ENCODE results near the gene LRTM1.

The LRTM1 gene

DNA sequence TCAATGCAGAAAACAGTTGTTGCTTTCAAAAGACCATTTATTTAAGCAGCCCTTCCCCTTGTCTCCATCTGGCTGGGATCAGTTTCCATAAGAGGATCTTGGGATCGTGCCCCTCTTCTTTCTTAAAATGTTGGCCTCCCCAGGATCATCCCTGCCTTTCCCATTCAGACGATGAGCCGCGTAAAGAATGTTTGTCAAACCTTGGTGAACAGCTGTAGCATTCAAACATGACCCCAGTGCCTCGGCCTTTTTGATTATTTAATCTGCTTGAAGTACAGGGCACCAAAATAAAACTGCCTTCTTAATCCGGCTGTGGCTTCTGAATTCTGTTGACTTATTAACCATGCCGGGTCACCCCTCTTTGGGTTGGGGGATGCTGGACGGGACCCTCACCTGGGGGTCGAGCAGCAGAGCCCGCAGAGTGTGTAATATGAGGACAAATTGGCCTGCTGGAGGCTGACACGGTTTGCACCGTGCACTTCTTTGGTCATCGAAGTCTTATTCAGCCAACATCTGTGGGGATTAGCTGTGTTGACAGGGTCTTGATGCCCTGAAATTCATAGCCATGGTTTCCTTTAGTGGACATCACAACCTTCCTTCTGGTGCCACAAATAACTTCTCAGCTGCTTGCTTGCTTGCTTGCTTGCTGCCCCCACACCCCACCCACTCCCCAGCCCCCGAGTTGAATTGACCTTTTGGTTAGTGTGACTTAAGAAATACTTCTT, at the start of gene LRTM1:
Gene LRTM1, minus strand, starts transcription at position 14 of the 725 bp plus-strand sequence. CDS start 148 bp downstream, outside the sequence.
- DNase-seq (ENCODE audit: low read depth), result no peak

DNA sequence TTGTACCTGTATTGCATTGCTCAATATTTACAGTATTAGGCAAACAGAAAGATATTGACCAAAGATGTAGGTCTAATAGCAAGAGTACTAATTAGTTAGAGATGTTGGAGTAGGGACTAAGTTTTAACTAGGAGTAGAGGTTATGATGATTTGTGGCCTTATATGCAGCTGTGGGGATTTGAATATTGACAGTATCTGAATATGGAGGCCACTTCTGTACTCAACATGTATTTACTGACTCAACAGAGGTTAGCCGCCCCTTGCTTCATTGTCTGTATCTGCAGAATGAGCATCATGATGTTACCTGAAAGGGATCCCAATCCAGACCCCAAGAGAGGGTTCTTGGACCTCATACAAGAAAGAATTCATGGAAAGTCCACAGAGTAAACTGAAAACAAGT, 49.6 kb upstream of the LRTM1 start:
- DNase-seq (ENCODE audit: low read depth), result no peak

DNA sequence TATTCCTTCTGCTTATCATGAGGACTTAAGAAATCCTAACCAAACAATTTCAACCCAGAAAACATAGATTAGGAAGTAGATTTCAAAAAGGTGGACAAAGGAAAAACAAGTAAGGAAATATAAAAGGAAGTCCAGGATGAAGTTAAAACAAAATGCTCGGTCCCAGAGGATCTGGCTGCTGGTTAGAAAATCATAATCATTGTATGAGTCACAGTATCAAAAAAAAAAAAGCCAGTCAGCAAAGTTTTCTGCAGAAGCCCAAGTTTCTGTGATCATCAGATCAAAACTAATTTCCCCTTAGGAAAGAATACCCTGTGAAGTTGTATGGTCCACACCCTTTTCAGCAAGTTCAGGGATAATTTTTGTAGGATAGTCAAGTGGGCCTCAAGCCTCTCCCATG, 43.0 kb upstream of the LRTM1 start:
- DNase-seq (ENCODE audit: low read depth), result no peak

GRCh38 chr3:54969652-54970051, 41.8 kb upstream of the LRTM1 start:
- DNase-seq (ENCODE audit: low read depth), result no peak

GRCh38 chr3:54968546-54969172, 40.8 kb upstream of the LRTM1 start:
- DNase-seq (ENCODE audit: low read depth), result no peak

- no peak for DNase-seq (ENCODE audit: low read depth)
These were observed 39.9 kb upstream of the LRTM1 start for GRCh38 chr3:54967731-54968161.

GRCh38 chr3:54966979-54967378, 39.1 kb upstream of the LRTM1 start:
- no peak for DNase-seq (ENCODE audit: low read depth)

DNA sequence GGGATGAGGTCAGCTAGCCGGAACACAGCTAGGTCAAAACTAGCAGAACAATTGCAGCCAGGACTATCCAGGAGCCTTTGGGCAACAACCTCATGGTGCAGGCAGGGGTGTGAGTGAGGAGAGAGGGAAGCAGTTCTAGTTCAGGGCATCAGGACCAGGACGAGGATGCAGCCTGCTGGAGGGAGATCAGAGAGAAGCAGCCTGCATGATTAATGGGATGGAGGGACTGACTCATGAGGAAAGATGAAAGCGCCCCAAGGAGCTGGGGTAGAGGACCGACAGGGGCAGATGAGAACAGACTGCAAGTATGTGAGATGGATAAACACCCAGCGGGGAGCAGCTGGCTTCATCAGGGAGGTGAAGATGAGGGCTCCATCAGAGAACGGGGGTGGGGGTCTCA, 37.9 kb upstream of the LRTM1 start:
- no peak for DNase-seq (ENCODE audit: low read depth)

- DNase-seq (ENCODE audit: low read depth), result no peak
These were observed 36.2 kb upstream of the LRTM1 start for GRCh38 chr3:54964081-54964480.

GRCh38 chr3:54963641-54964040, 35.8 kb upstream of the LRTM1 start:
- DNase-seq (ENCODE audit: low read depth), result no peak

- no peak for DNase-seq (ENCODE audit: low read depth)
These were observed 34.3 kb upstream of the LRTM1 start for GRCh38 chr3:54962200-54962599.

DNA sequence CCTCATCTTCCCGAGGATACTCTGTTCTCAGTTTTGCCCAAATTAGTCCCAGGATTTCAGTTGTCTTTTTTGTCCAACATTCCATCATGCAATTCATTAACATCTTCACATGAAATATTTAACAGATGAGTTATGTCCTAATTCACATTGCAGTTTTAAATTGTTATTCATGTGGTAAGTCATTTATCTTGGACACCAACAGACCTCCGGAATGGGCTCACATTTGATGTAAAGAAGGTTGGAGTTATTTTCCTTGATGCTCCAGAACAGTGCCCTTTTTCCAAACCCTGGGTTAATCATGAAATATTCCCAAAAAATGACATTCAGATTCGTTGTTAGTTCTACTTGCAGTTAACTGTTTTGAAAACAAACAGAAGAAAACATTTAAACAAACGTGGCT, 32.8 kb upstream of the LRTM1 start:
- DNase-seq (ENCODE audit: low read depth), result no peak

GRCh38 chr3:54960082-54960481, 32.2 kb upstream of the LRTM1 start:
- no peak for DNase-seq (ENCODE audit: low read depth)

DNA sequence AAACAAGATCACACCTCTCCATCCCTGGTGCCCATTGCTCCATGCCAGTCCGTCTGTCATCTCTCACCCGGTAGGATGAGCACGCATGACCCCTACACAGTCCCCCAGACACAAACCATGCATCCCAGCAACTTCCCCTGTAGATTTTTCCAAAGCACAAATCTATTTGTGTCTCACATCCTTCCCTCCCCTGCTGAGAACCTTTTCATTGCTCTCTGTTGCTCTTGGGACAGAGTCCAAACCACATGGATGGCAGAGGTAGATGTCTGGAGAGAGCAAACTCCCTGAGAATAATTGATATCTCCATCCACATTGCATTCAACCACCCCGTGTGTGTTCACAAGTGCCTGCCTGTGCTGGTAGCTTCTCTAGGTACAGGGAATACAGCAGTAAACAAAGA, 29.9 kb upstream of the LRTM1 start:
- DNase-seq (ENCODE audit: low read depth), result no peak

DNA sequence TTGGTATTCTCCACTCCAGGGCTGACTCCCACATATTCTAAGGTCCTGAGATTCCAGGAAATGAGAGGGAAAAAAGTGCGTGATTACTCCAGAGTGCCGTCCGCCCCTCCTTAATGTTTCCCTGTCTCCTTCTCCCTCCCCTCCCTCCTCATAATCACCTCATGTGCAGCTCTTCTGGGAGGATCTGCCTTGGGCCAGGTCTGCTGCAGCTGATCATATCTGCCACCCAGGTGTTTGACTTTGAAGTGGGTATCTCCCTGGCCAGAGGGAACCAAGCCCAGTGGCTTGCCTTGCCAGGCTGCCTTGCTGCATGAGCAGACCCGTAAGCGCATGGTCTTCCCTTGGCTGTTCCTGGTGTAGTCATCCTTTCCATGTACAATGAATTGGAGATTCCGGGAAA, 28.1 kb upstream of the LRTM1 start:
- DNase-seq (ENCODE audit: low read depth), result no peak

- DNase-seq (ENCODE audit: low read depth), result no peak
These were observed 27.6 kb upstream of the LRTM1 start for GRCh38 chr3:54955496-54955895.

- no peak for DNase-seq (ENCODE audit: low read depth)
These were observed 26.7 kb upstream of the LRTM1 start for GRCh38 chr3:54954521-54954920.

GRCh38 chr3:54954022-54954421, 26.2 kb upstream of the LRTM1 start:
- DNase-seq (ENCODE audit: low read depth), result no peak

DNA sequence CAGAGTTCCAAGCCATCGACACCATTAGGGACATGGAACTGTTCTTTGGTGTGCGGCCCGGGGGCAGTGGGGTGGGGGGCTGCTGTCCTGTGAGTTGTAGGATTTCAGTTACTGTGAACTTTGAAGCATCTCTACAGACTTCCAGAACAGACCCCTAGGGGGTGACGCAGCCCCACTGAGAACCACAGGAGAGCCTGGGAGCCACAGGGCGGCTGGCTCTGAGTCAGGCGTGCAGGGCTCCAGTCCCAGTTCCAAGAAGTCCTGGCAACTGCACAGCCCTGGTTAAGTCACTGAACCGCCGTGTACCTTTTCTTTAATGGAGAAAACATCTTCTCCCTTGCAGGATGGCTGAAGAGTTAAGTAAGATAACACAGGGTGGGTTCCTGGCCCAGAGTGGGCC, 23.5 kb upstream of the LRTM1 start:
- DNase-seq (ENCODE audit: low read depth), result no peak

- no peak for DNase-seq (ENCODE audit: low read depth)
These were observed 22.6 kb upstream of the LRTM1 start for GRCh38 chr3:54950391-54951003.

DNA sequence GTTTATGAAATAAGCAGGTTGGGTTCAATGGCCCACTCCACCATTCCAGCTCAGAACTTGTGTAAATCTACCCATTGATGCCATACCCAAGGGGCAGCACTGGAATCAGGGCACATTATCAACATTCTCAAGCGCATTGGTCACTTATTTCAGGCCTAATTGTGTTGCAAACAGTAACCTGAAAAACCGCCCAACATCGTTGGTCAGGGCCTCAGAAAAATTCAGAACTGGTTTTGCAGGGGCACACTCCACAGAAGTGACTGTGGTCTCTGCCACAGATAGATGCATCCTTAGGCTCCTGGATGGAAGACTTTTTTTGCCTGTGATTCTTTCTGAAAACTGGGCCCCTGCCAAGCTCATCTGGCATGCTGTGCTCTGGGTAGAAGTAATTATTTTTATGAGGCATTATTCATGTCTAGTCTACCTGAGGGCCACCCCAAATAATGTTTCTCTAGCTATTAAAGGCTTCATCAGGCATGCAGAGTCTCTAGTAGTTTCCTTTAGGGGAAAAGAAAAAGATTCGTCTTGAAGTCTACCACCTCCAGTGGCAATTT, 21.7 kb upstream of the LRTM1 start:
- DNase-seq (ENCODE audit: low read depth), result no peak

GRCh38 chr3:54941690-54942362, 14.0 kb upstream of the LRTM1 start:
- DNase-seq (ENCODE audit: low read depth), result no peak

DNA sequence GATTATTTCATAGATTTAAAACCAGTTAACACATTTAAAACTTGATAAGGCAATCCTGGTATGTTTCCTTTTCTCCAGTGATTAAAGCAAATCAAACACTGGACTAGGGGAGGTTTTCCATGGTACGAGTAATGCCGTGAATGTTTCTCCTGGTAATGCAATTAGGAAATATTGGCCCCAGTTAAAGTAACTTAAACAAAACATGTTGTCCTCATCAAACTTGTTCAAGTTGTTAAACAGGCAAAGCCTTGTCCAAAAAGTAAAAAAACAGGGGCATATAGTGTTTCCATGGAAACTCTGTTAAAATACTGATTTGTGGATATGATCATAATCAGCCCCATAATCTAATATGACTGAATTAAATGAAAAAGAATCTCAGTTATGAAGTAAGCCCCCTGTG, 13.1 kb upstream of the LRTM1 start:
- no peak for DNase-seq (ENCODE audit: low read depth)

Measured in T-helper 22 cell (primary cell).